Measurements from ENCODE around the gene MB. TPM values are rescaled to one million over a fixed set of nuclear protein-coding genes. Genes with fewer than 3 reads are reported as not detected.

The MB gene
- total RNA-seq, 6 experiments from 2014 or later = 0.61 to 10.2 (median 1.3) TPM

DNA sequence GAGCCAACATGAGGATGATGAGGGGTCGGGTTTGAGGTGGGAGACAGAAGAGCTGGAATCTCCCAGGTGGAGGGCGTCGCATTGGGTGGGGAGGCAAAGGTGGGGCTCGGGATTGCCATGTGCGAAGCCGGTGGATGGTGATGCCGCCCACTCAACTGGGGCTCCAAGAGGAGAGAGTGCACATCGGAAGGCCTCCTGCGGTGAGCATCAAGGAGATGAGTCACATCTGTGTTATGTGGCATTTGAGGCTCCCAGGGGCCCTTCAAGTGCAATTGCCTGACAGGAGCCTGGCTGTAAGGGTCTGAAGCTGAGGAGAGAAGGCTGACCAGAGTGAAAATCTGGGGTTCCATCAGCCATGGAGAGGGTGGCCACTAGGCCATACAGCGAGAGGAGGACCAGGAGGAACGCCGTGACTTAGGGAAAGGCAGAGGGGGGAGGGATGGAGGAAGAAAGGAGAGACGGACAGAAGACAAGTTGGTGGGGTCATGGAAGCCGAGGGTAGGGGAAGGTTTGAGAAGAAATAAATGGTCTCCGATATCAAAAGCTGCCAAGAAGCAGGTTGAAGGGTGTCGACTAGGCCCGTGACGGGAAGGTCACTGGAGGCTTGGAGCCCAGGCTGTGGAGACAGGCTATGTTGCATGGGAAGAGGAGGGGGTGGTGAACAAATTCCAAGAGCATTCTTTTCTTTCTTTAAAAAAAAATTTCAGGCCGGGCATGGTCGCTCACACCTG, 55.2 kb downstream of the MB start:
- Histone ChIP-seq H3K4me1 (no peaks in the 10 kb centered on the region), H3K4me3 (no peak overlapping the region), H3K27ac (no peak overlapping the region), H3K36me3 (no peaks in the 10 kb centered on the region), H3K9me3 (no peaks in the 10 kb centered on the region), H3K27me3 (no peaks in the 10 kb centered on the region)
- ATAC-seq (no peak), DNase-seq (no peak)
- WGBS (ENCODE audit: insufficient coverage, low coverage, low lambda C conversion rate, missing lambda C conversion rate) = 88% methylated on average over 17 of the region's 20 CpGs
- intact Hi-C loops (cut with DNase I) = no loop called here
- no peak for TF ChIP-seq POLR2A (IDR thresholded peaks at IDR 0.05)
- TF ChIP-seq, protein P1, sequence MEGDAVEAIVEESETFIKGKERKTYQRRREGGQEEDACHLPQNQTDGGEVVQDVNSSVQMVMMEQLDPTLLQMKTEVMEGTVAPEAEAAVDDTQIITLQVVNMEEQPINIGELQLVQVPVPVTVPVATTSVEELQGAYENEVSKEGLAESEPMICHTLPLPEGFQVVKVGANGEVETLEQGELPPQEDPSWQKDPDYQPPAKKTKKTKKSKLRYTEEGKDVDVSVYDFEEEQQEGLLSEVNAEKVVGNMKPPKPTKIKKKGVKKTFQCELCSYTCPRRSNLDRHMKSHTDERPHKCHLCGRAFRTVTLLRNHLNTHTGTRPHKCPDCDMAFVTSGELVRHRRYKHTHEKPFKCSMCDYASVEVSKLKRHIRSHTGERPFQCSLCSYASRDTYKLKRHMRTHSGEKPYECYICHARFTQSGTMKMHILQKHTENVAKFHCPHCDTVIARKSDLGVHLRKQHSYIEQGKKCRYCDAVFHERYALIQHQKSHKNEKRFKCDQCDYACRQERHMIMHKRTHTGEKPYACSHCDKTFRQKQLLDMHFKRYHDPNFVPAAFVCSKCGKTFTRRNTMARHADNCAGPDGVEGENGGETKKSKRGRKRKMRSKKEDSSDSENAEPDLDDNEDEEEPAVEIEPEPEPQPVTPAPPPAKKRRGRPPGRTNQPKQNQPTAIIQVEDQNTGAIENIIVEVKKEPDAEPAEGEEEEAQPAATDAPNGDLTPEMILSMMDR (IDR thresholded peaks at IDR 0.05) = no peak

DNA sequence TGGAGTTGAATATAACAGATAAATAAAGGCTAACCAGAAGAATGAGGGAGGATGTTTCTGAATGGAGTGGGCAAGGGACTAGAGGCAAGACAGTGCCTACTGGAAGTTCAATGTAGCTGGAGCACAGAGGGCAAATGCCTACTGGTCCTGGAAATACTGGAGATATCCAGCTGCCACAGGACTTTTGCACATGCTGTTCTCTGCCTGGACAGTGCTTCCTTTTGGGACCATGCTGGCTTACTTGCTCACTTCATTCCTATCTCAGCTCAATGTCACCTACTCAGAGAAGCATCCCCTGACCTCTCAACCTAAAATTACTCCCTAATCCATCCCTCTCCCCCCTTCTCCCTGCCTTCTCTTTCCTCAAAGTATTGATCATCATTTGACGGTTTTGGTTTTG, 56.3 kb downstream of the MB start:
- no peaks in the 10 kb centered on the region for H3K36me3 ChIP-seq
- WGBS (ENCODE audit: insufficient coverage, low coverage, low lambda C conversion rate, missing lambda C conversion rate) = 45% methylated on average over 1 of the region's 1 CpG
- intact Hi-C loops (cut with DNase I) = no loop called here
- H3K4me3 ChIP-seq = no peak overlapping the region
- TF ChIP-seq, protein P1 (IDR thresholded peaks at IDR 0.05) = no peak
- TF ChIP-seq POLR2A (IDR thresholded peaks at IDR 0.05) = no peak
- no peaks in the 10 kb centered on the region for H3K27me3 ChIP-seq
- no peak overlapping the region for H3K27ac ChIP-seq
- H3K9me3 ChIP-seq = no peaks in the 10 kb centered on the region
- DNase-seq = no peak
- no peaks in the 10 kb centered on the region for H3K4me1 ChIP-seq
- ATAC-seq = no peak

DNA sequence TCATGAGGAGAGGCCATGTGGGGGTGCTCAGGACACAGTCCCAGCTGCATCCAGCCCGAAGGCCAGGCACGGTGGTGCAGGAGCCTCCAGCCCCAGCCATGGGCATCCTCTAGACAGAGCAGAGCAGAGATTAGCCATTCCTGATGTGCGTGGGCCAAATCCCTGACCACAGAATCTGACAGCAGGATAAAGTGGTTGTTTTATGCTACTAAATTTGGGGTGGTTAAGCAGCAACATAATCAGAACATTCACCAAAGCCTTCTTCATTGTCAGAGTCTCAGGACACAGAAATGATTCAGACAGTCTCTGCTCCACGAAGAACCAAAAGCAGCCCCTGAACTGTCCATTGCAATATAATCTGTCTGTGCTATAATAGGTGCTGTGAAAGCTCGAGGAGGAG, 56.8 kb downstream of the MB start:
- DNase-seq (no peak), ATAC-seq (no peak)
- intact Hi-C loops (cut with DNase I) = no loop called here
- WGBS (ENCODE audit: insufficient coverage, low coverage, low lambda C conversion rate, missing lambda C conversion rate) = 55% methylated on average over 3 of the region's 5 CpGs
- no peak overlapping the region for H3K4me3 ChIP-seq
- TF ChIP-seq POLR2A (IDR thresholded peaks at IDR 0.05) = no peak
- TF ChIP-seq, protein P1 (IDR thresholded peaks at IDR 0.05) = no peak
- H3K27ac ChIP-seq = no peak overlapping the region
- H3K27me3 ChIP-seq = no peaks in the 10 kb centered on the region
- H3K9me3 ChIP-seq = no peaks in the 10 kb centered on the region
- H3K36me3 ChIP-seq = no peaks in the 10 kb centered on the region
- no peaks in the 10 kb centered on the region for H3K4me1 ChIP-seq

DNA sequence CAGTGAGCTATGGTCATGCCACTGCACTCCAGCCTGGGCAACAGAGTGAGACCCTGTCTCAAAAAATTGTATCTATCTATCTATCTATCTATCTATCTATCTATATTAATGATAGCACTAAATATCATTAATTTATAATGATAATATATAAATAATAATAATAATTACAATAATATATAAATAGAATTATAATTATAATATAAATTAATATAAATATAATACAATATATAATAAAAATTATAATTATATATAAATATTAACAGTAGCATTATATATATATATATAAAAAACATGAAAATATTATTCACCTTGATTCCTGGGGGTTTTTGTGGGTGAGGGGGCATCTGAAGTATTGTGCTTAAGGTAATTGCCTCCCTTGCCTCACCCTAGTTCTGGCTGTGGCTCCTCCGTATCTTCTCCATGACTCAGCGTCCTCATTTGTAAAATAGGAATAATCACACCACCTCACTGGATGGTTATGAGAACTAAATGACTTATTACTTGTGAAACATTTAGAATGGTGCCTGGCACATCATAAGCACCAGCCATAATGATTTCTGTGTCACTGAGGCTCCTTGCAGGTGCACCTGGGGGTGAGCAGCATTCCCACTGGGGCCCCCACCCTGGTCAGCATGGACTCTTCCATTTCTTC, 57.6 kb downstream of the MB start:
- H3K9me3 ChIP-seq = no peaks in the 10 kb centered on the region
- intact Hi-C loops (cut with DNase I) = no loop called here
- no peak for DNase-seq
- TF ChIP-seq, protein P1 (IDR thresholded peaks at IDR 0.05) = no peak
- TF ChIP-seq POLR2A (IDR thresholded peaks at IDR 0.05) = no peak
- no peaks in the 10 kb centered on the region for H3K36me3 ChIP-seq
- no peak for ATAC-seq
- no peaks in the 10 kb centered on the region for H3K4me1 ChIP-seq
- no peak overlapping the region for H3K4me3 ChIP-seq
- WGBS (ENCODE audit: insufficient coverage, low coverage, low lambda C conversion rate, missing lambda C conversion rate) = 69% methylated on average over 2 of the region's 2 CpGs
- no peak overlapping the region for H3K27ac ChIP-seq
- no peaks in the 10 kb centered on the region for H3K27me3 ChIP-seq

All from right lobe of liver (tissue), 6 donors.